DND-41 (cell line): ENCODE measurements around the gene COL8A2.

Experiments used
- ATAC-seq: fragments of 200-7000 bp; cut with Tn5 transposase; 3 replicates; pipeline ENCODE4 v1.9.1; 2021; ENCODE audit warnings: low read depth; ENCODE audit not compliant: insufficient read depth
- DNase-seq: peaks from one replicate; pipeline ENCODE4 v3.0.0-alpha.2; 2020
- H2AFZ ChIP-seq: 2 replicates; pipeline ENCODE4 v1.6.0; 2012; ENCODE audit warnings: low read depth, low read length
- H3K27ac ChIP-seq: 2 replicates; pipeline ENCODE4 v1.5.1; 2012; ENCODE audit warnings: low read length, inconsistent platforms
- H3K27me3 ChIP-seq: fragments of 200-600 bp; sonication (generic); 2 replicates; pipeline ENCODE4 v1.6.0; 2012; ENCODE audit warnings: low read length, mild to moderate bottlenecking, inconsistent platforms; ENCODE audit not compliant: insufficient read depth, poor library complexity
- H3K36me3 ChIP-seq: 2 replicates; pipeline ENCODE4 v1.5.1; 2012; ENCODE audit warnings: low read length, inconsistent platforms; ENCODE audit not compliant: insufficient read depth
- H3K4me1 ChIP-seq: 2 replicates; pipeline ENCODE4 v1.5.1; 2012; ENCODE audit warnings: mild to moderate bottlenecking, low read length; ENCODE audit not compliant: insufficient read depth
- H3K4me2 ChIP-seq: 2 replicates; pipeline ENCODE4 v1.6.0; 2012; ENCODE audit warnings: mild to moderate bottlenecking, moderate library complexity, low read length, inconsistent platforms; ENCODE audit not compliant: insufficient read depth
- H3K4me3 ChIP-seq, 2 experiments: fragments of 200-600 bp in 1 of 2; shearing (Covaris generic) in 1 of 2; 2 replicates each; pipeline ENCODE4 v1.5.1; 2012 to 2016; ENCODE audit warnings: inconsistent platforms in 2 of 2, low read length in 2 of 2, mild to moderate bottlenecking in 2 of 2, low read depth in 1 of 2, moderate library complexity in 1 of 2
- H3K79me2 ChIP-seq: 2 replicates; pipeline ENCODE4 v1.6.0; 2012; ENCODE audit warnings: low read length, inconsistent platforms; ENCODE audit not compliant: insufficient read depth
- H3K9ac ChIP-seq: 2 replicates; pipeline ENCODE4 v1.6.0; 2012; ENCODE audit warnings: low read depth, mild to moderate bottlenecking, inconsistent platforms, low read length, moderate library complexity
- H3K9me3 ChIP-seq: 2 replicates; pipeline ENCODE4 v1.5.1; 2012; ENCODE audit warnings: low read length, moderate library complexity, mild to moderate bottlenecking, inconsistent platforms; ENCODE audit not compliant: insufficient read depth, severe bottlenecking
- H4K20me1 ChIP-seq: 2 replicates; pipeline ENCODE4 v1.6.0; 2012; ENCODE audit warnings: low read length; ENCODE audit not compliant: insufficient read depth
- CTCF ChIP-seq: IDR thresholded peaks from 2 replicates; pipeline ENCODE4 v1.5.1; 2012; ENCODE audit warnings: borderline replicate concordance, low read length, moderate library complexity, mild to moderate bottlenecking; ENCODE audit not compliant: poor library complexity, severe bottlenecking; ENCODE audit errors: extremely low read depth
- EZH2 ChIP-seq: IDR thresholded peaks from 3 replicates; pipeline ENCODE4 v1.6.1; 2012; ENCODE audit warnings: borderline replicate concordance, low read depth, mild to moderate bottlenecking, moderate library complexity, low read length, inconsistent platforms; ENCODE audit not compliant: severe bottlenecking

The COL8A2 gene

GRCh38 chr1:36076979-36077573 lies 47.9 kb downstream of the COL8A2 start:
- Histone ChIP-seq H3K9ac (no peak overlapping the region), H3K4me1 (no peaks in the 10 kb centered on the region), H3K27me3 (no peaks in the 10 kb centered on the region), H3K79me2 (no peaks in the 10 kb centered on the region), H3K27ac (no peak overlapping the region), H4K20me1 (no peaks in the 10 kb centered on the region), H3K36me3 (no peaks in the 10 kb centered on the region), H3K4me3 (no peak overlapping the region), H3K9me3 (no peaks in the 10 kb centered on the region), H3K4me2 (no peak overlapping the region), H2AFZ (no peak overlapping the region)
- TF ChIP-seq CTCF (no peak), EZH2 (no peak)
- DNase-seq: no peak
- no peak for ATAC-seq

- no peak for DNase-seq
- no peak for TF ChIP-seq CTCF
- TF ChIP-seq EZH2: no peak
- H3K36me3 ChIP-seq: no peaks in the 10 kb centered on the region
These were observed 54.7 kb downstream of the COL8A2 start for GRCh38 chr1:36070349-36070748.

GRCh38 chr1:36068866-36069265 lies 56.2 kb downstream of the COL8A2 start:
- DNase-seq: no peak
- Histone ChIP-seq H3K79me2 (no peaks in the 10 kb centered on the region), H3K4me2 (no peak overlapping the region), H3K27me3 (no peaks in the 10 kb centered on the region), H2AFZ (no peak overlapping the region), H3K4me3 (no peak overlapping the region), H3K36me3 (no peaks in the 10 kb centered on the region), H3K4me1 (no peaks in the 10 kb centered on the region), H3K27ac (no peak overlapping the region), H4K20me1 (no peaks in the 10 kb centered on the region), H3K9me3 (no peaks in the 10 kb centered on the region), H3K9ac (no peak overlapping the region)
- no peak for ATAC-seq
- TF ChIP-seq CTCF: no peak
- TF ChIP-seq EZH2: no peak

More at GRCh38 chr1:36070349-36070748, 54.7 kb downstream of the COL8A2 start:
- H3K9me3 ChIP-seq: no peaks in the 10 kb centered on the region
- no peaks in the 10 kb centered on the region for H3K79me2 ChIP-seq
- H4K20me1 ChIP-seq: no peaks in the 10 kb centered on the region
- no peak overlapping the region for H2AFZ ChIP-seq
- H3K4me2 ChIP-seq: no peak overlapping the region
- H3K9ac ChIP-seq: no peak overlapping the region
- no peak overlapping the region for H3K4me3 ChIP-seq
- no peak overlapping the region for H3K27ac ChIP-seq
- H3K27me3 ChIP-seq: no peaks in the 10 kb centered on the region
- H3K4me1 ChIP-seq: no peaks in the 10 kb centered on the region
- ATAC-seq: no peak
